OCI-M2 (cell line): ENCODE measurements around the gene JPH2.

Experiments
- DNase-seq: peaks from one replicate; lab custom pipeline; 2025; ENCODE audit not compliant: unreplicated experiment; lab: John Stamatoyannopoulos, UW

JPH2 gene

DNA sequence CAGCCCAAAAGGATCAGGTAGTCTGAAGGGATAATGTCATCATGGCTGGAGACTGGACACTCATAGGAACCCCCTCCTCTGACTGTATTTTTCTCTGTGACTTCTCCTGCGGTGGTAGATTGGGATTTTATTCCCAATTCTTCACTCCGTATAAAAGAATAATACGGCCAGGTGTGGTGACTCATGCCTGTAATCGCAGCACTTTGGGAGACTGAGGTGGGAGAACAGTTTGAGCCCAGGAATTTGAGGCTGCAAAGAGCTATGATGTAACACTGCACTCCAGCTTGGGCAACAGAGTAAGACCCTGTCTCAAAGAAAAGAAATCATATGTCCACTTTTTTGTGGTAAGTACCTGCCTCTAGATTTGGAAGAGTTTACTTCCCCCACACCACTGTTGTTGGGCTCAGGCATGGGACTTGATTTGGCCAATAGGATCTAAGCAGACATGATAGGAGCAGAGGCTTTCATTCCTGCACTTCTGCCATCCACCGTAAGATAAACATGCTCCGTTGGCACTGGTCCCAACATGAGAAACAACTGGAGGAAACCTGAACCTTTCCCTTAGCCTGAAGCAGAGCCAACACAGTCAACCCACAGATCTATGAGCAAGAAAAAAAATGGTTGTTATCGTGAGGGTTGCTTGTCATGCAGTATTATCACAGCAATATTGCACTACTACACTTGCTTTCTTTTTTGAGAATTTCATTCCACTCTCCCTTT, 82.0 kb downstream of the JPH2 start:
- DNase-seq, result no peak

DNA sequence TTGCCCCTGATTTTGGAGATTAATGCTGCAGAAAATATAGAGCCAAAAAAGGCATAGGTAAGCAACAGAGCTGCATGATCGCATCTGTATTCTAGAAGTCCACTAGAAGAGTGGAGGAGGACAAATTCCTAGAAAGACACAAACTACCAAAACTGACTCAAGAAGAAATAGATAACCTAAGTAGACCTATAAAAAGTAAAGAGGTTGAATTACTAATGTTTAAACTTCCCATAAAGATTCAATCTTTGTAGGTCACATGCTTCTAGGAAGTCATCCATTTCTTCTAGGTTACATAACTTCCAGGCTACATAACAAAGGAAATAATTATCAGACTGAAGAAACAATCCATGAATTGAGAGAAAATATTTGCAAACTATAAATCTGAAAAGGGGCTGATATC, 84.4 kb downstream of the JPH2 start:
- no peak for DNase-seq

GRCh38 chr20:44099832-44100231, 87.2 kb downstream of the JPH2 start:
- DNase-seq, result no peak

DNA sequence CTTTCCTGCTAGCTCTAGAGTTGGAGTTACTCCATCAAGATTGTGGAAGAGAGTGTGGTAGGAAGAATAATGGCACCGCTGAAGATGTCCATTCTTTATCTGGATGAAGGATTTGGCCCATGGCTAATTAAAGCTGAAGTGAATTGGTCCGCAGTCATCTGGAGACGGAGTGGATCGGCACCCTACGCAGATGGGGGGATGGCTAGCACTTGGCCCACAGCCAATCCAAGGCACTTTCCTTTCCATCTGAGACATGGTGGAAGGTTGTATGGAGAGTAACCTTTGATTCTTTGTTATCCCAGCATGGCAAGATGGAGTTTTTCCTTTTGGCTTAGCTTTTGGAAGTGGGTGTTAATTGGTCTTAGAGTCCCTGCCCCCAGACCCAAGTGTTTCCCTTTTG, 88.3 kb downstream of the JPH2 start:
- DNase-seq, result no peak

GRCh38 chr20:44098256-44098630, 88.7 kb downstream of the JPH2 start:
- no peak for DNase-seq

DNA sequence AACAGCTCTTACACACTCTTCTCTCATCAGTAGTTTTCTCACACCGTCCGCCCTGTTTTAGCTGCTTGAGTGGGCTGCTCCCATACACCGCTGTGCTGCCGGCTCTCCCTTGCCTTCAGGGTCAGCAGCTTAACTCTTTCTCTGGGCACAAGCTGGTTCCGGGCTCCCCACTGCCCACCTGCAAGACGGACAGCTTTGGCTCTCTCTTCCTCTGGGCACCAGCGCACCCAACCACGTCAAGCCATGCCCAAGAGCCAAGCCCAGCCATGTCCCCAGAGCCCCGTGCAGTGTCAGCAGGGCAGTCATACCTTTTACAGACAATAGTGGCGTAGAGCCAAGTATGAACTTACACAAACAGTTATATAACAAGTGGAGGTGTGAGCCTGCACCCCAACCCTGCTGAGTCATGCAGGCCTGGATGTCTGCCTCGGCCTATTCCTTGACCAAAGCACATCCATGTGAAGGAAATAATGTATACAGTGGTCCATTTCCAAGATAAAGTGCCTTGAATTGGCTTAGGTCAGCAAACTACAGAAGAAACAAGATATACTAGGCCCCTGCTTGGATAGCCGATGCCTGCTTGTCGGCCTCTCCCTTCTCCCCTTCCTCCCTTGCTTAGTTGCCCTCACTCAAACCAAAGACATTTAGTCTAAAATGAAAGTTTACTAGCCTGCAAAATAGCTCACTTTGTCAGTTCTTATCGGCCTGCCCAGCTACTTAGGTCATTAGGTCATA, 89.3 kb downstream of the JPH2 start:
- no peak for DNase-seq

- DNase-seq, result no peak
Observed at GRCh38 chr20:44095831-44096230, 91.2 kb downstream of the JPH2 start.

DNA sequence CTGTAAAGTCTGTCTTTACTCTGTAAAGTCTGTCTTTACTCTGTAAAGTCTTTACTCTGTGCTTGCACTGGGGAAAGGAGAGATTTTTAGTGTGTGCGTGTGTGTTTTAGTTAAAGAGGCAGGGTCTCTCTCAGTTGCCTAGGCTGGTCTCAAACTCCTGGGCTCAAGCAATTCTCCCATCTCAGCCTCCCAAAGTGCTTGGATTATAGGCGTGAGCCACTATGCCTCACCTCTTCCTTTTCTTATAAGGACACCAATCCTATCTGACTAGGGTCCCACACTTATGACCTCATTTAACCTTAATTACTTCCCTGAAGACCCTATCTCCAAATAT, 93.8 kb downstream of the JPH2 start:
- no peak for DNase-seq

DNA sequence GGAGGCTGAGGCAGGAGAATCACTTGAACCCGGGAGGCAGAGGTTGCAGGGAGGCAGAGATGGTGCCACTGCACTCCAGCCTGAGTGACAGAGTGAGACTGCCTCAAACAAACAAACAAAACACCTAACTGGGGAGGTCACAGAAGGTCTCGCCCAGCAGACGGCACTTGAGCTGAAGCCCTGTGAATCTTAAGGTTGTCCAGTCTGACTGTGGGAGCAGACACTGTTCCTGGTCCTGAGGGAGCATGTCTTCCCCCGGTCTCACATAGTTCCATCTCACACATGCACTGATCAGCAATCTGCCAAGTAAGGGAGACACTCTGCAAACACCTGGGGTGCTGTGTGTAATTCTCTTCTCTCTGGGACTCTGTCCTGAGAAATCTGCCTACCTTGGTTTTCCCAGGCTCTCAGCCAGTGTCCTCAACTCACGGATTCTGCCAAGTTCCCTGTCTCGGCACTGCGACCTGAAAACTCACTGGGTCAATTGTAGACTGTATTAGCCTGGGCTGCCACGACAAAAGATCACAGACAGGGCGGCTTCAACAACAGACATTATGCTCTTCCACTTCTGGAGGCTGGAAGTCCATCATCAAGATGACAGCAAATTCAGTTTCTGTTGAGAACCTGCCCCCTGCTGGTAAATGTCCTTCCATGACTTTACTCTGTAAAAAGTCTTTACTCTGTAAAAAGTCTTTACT, 94.3 kb downstream of the JPH2 start:
- no peak for DNase-seq

- no peak for DNase-seq
Observed at GRCh38 chr20:44091026-44091425, 96.0 kb downstream of the JPH2 start.

- no peak for DNase-seq
Observed at GRCh38 chr20:44089987-44090674, 96.9 kb downstream of the JPH2 start.

DNA sequence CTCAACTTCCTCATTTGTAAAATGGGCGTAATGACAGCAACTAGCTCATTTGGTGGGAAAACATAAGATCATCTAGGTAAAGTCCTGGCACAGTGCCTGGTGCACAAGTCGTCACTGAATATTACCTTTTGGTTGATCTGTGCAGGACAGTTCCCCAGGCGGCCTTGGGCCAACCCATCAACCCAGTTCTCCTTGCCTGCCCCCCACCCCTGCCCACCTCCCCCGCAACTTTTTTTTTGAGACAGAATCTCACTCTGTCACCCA, 99.2 kb downstream of the JPH2 start:
- no peak for DNase-seq

GRCh38 chr20:44087051-44087856, 99.7 kb downstream of the JPH2 start:
- DNase-seq, result no peak

DNA sequence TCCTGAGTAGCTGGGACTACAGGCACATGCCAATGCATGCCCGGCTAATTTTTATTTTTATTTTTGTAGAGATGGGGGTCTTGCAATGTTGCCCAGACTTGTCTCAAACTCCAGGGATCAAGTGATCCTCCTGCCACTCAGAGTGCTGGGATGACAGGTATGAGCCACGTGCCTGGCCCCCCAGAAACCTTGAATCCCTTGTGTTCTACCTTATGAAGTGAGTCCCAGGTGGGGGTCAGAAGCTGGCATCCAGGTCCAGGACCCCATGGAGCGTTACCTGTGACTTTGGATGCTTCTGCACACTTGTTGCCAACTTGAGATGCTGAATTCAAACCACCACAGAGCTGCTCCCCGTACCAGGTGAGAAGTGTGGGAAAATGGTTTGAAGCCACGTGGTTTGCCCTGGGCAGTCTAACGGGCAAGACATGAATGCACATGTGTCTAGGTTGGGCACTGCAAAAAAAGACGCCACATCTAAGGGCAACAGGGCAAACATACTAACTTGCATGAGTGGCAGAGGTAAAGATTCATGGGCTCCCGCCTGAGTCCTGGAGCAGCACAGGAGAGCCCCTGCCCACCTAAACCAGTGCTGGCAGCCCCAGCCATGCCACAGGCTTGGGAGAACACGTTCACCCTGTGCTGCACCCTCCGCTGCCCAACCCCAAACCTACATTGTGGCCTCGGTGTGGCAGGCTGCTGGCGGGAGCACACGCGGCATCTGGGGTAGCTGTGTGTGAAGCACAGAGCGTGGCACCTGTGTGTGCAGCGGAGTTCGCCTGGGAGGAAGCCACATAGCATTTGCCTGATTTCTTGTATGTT, 101.2 kb downstream of the JPH2 start:
- no peak for DNase-seq

DNA sequence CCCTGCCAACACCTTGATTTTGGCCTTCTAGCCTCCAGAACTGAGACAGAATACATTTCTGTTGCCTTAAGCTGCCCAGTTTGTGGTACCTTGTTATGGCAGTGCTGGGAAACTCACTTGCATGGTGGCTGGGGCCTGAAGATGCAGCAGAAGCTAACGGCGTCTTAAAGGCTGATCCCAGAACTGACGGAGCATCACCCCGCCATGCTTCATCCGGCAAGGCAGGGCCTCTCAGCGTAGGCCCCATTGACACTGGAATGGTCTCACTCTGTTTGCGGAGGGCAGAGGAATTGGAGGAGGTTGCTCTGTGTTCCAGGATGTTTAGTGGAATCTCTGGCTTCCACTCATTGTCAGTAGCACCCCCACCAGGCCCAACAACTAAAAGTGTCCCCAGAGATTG, 102.1 kb downstream of the JPH2 start:
- no peak for DNase-seq

GRCh38 chr20:44084439-44084838, 102.5 kb downstream of the JPH2 start:
- DNase-seq, result no peak

DNA sequence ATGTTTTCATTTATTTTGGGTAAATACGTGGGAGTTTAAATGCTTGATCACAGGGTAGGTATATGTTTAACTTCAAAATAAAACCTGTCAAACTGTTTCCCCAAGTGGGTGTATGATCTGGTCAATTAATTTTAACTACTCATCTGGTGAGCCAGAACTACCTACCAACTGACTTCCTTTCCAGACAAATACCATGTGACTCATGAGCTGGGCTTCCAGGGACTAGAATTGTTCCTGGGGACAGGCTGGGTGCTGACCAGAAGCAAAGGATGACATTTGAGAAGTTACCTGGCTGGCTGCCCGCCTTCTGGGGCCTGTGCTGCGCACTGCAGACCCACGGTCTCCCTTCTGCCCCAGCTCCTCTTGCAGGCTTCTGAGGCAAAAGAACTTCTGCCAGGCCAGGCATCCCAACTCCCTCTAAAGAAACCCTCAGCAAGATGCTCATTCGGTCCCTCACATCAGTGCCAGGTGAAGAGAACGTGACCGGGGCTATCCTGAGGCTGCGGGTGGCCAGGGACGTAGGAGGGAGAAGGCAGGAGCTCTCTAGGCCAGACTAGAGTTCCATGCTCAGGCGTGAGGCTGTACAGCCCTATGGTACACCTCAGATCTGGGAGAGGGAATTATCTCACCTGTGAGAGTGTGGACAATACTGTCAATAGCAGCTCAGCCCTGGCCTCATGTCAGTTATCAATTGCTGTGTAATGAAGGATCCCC, 103.6 kb downstream of the JPH2 start:
- no peak for DNase-seq

- DNase-seq, result no peak
Observed at GRCh38 chr20:44081888-44082287, 105.1 kb downstream of the JPH2 start.

GRCh38 chr20:44081476-44081875, 105.5 kb downstream of the JPH2 start:
- no peak for DNase-seq
